ENCODE data around the gene METRNL. TPM values are rescaled to one million over a fixed set of nuclear protein-coding genes. Genes with fewer than 3 reads are reported as not detected.

METRNL gene
- total and polyA plus RNA-seq, 8 donors, result 11.1 to 28.3 (median 18.0) TPM

GRCh38 chr17:83111516-83112282, 32.3 kb downstream of the METRNL start:
- TF ChIP-seq CTCF (IDR thresholded peaks at IDR 0.05), result no peak
- H3K9me3 ChIP-seq, result no peaks in the 10 kb centered on the region
- no peaks in the 10 kb centered on the region for H3K27me3 ChIP-seq
- H3K27ac ChIP-seq, result no peak overlapping the region
- peaks cover 0 to 5% (median 0%) of the 10 kb centered on the region in 3 donors for H3K4me1 ChIP-seq
- intact Hi-C loops (cut with DNase I), result no loop called here
- 77 to 80% methylated on average over 35 of the region's 35 CpGs for WGBS, 2 donors
- H3K4me3 ChIP-seq, result no peak overlapping the region
- DNase-seq (peak in 1 of 6 donors; percentile 41), ATAC-seq (no peak), FAIRE-seq (no peak)
- no peaks in the 10 kb centered on the region for H3K36me3 ChIP-seq

- ATAC-seq, result no peak
- peaks cover 0 to 5% (median 0%) of the 10 kb centered on the region in 3 donors for H3K4me1 ChIP-seq
- no peaks in the 10 kb centered on the region for H3K36me3 ChIP-seq
- no peak for FAIRE-seq
- H3K27me3 ChIP-seq, result no peaks in the 10 kb centered on the region
- no peak overlapping the region for H3K27ac ChIP-seq
- no peak for DNase-seq
- no peak overlapping the region for H3K4me3 ChIP-seq
- intact Hi-C loops (cut with DNase I), result no loop called here
- TF ChIP-seq CTCF (IDR thresholded peaks at IDR 0.05), result no peak
- 87 to 92% methylated on average over 11 of the region's 11 CpGs for WGBS, 2 donors
- H3K9me3 ChIP-seq, result no peaks in the 10 kb centered on the region
Measured at GRCh38 chr17:83113381-83113780, 34.0 kb downstream of the METRNL start.

- ATAC-seq (no peak), DNase-seq (no peak), FAIRE-seq (no peak)
- Histone ChIP-seq H3K27ac (no peak overlapping the region), H3K36me3 (no peaks in the 10 kb centered on the region), H3K4me3 (no peak overlapping the region), H3K4me1 (peaks cover 0 to 5% (median 0%) of the 10 kb centered on the region in 3 donors), H3K27me3 (no peaks in the 10 kb centered on the region), H3K9me3 (no peaks in the 10 kb centered on the region)
- 84 to 92% methylated on average over 22 of the region's 22 CpGs for WGBS, 2 donors
- intact Hi-C loops (cut with DNase I), result no loop called here
- no peak for TF ChIP-seq CTCF (IDR thresholded peaks at IDR 0.05)
Measured at GRCh38 chr17:83113792-83114191, 34.4 kb downstream of the METRNL start.

- intact Hi-C loops (cut with DNase I), result no loop called here
Measured at GRCh38 chr17:83114706-83115105, 35.3 kb downstream of the METRNL start.

More at GRCh38 chr17:83114706-83115105, 35.3 kb downstream of the METRNL start:
- H3K4me3 ChIP-seq, result no peak overlapping the region
- no peaks in the 10 kb centered on the region for H3K9me3 ChIP-seq
- H3K27ac ChIP-seq, result no peak overlapping the region
- H3K27me3 ChIP-seq, result no peaks in the 10 kb centered on the region
- no peaks in the 10 kb centered on the region for H3K36me3 ChIP-seq
- FAIRE-seq (no peak), DNase-seq (no peak), ATAC-seq (no peak)
- no peak for TF ChIP-seq CTCF (IDR thresholded peaks at IDR 0.05)
- WGBS, 2 donors, result 70 to 80% methylated on average over 15 of the region's 15 CpGs
- peaks cover 0 to under 1% (median 0%) of the 10 kb centered on the region in 3 donors for H3K4me1 ChIP-seq

Data from pancreas (tissue), 10 donors.